Prostate gland (tissue), 2 donors: ENCODE measurements around the gene SLC24A4.

Experiments
- CTCF ChIP-seq, 4 experiments: fragments of 200-600 bp in 2 of 4; fragments of 450-650 bp in 2 of 4; sonication (generic) in 2 of 4; IDR thresholded peaks; 1 replicate in 3 of 4; 2 replicates in 1 of 4; pipeline ENCODE4 v1.5.1; 2016 to 2019; ENCODE audit warnings: antibody characterized with exemption in 4 of 4, mild to moderate bottlenecking in 2 of 4, moderate library complexity in 2 of 4
- POLR2A ChIP-seq: fragments of 450-650 bp; IDR thresholded peaks from one replicate; pipeline ENCODE4 v1.6.1; 2016; ENCODE audit warnings: antibody characterized with exemption, mild to moderate bottlenecking

GRCh38 chr14:92480856-92481255, 157.9 kb downstream of the SLC24A4 start:
- TF ChIP-seq CTCF (IDR thresholded peaks at IDR 0.05) = no peak
- TF ChIP-seq POLR2A = no peak
